T-helper 1 cell treated with Interleukin-12 subunit alpha and Interleukin-12 subunit beta and Interleukin-4 antibody, amounts not matched to agents 30 μg/mL and 1 μg/mL, for 36 hours (primary cell): ENCODE measurements around the gene PLOD1.
"Not testable (repeated sequence)": the region's sequence is repeated elsewhere in the genome, so short reads cannot be mapped to it uniquely, and the experiment has no call there.

Source experiments
- H3K27ac Mint-ChIP-seq: one replicate; pipeline ENCODE4 v1.8.0; 2021; ENCODE audit warnings: mild to moderate bottlenecking, mixed read lengths
- H3K27me3 Mint-ChIP-seq: one replicate; pipeline ENCODE4 v1.8.0; 2021; ENCODE audit warnings: low read depth, mixed read lengths
- H3K36me3 Mint-ChIP-seq: one replicate; pipeline ENCODE4 v1.8.0; 2021; ENCODE audit warnings: low read depth, mixed read lengths
- H3K4me1 Mint-ChIP-seq: one replicate; pipeline ENCODE4 v1.8.0; 2021; ENCODE audit warnings: low read depth, mixed read lengths
- H3K4me3 Mint-ChIP-seq: one replicate; pipeline ENCODE4 v1.8.0; 2021; ENCODE audit warnings: mild to moderate bottlenecking, moderate library complexity, mixed read lengths
- H3K9me3 Mint-ChIP-seq: one replicate; pipeline ENCODE4 v1.8.0; 2021; ENCODE audit warnings: mixed read lengths

PLOD1 gene

GRCh38 chr1:11923069-11923826 lies 11.3 kb upstream of the PLOD1 start:
- H3K9me3 Mint-ChIP-seq = no peaks in the 10 kb centered on the region
- H3K36me3 Mint-ChIP-seq = peaks cover 32% of the 10 kb centered on the region
- H3K27me3 Mint-ChIP-seq = no peaks in the 10 kb centered on the region
- peak overlapping the region; percentile 52 for H3K4me3 Mint-ChIP-seq
- H3K4me1 Mint-ChIP-seq = peaks cover 34% of the 10 kb centered on the region
- peak overlapping the region; percentile 44 for H3K27ac Mint-ChIP-seq

- Mint-ChIP-seq H3K9me3 (no peaks in the 10 kb centered on the region), H3K4me3 (peak overlapping the region; percentile 86), H3K27me3 (no peaks in the 10 kb centered on the region), H3K36me3 (peaks cover 32% of the 10 kb centered on the region), H3K4me1 (peaks cover 34% of the 10 kb centered on the region), H3K27ac (no peak overlapping the region)
Measured at GRCh38 chr1:11923827-11924113, 10.7 kb upstream of the PLOD1 start.

- H3K27me3 Mint-ChIP-seq = no peaks in the 10 kb centered on the region
- peaks cover 28% of the 10 kb centered on the region for H3K36me3 Mint-ChIP-seq
- H3K4me3 Mint-ChIP-seq = peak overlapping the region; percentile 86
- no peaks in the 10 kb centered on the region for H3K9me3 Mint-ChIP-seq
- H3K27ac Mint-ChIP-seq = peak overlapping the region; percentile 31
- peaks cover 34% of the 10 kb centered on the region for H3K4me1 Mint-ChIP-seq
Measured at GRCh38 chr1:11924334-11925195, 10.0 kb upstream of the PLOD1 start.

GRCh38 chr1:11925196-11925937 lies 9.2 kb upstream of the PLOD1 start:
- Mint-ChIP-seq H3K4me3 (peak overlapping the region; percentile 86), H3K36me3 (peaks cover 21% of the 10 kb centered on the region), H3K27ac (peak overlapping the region; percentile 57), H3K4me1 (peaks cover 26% of the 10 kb centered on the region)
- H3K9me3 Mint-ChIP-seq, H3K27me3 Mint-ChIP-seq: not testable (repeated sequence)

- no peaks in the 10 kb centered on the region for H3K27me3 Mint-ChIP-seq
- no peaks in the 10 kb centered on the region for H3K9me3 Mint-ChIP-seq
- peaks cover 18% of the 10 kb centered on the region for H3K36me3 Mint-ChIP-seq
- no peak overlapping the region for H3K27ac Mint-ChIP-seq
- H3K4me3 Mint-ChIP-seq = no peak overlapping the region
- H3K4me1 Mint-ChIP-seq = peaks cover 25% of the 10 kb centered on the region
Measured at GRCh38 chr1:11925938-11926292, 8.6 kb upstream of the PLOD1 start.

- no peaks in the 10 kb centered on the region for H3K27me3 Mint-ChIP-seq
- H3K9me3 Mint-ChIP-seq = no peaks in the 10 kb centered on the region
- no peak overlapping the region for H3K4me3 Mint-ChIP-seq
- peaks cover 22% of the 10 kb centered on the region for H3K4me1 Mint-ChIP-seq
- no peak overlapping the region for H3K27ac Mint-ChIP-seq
- H3K36me3 Mint-ChIP-seq = peaks cover 15% of the 10 kb centered on the region
Measured at GRCh38 chr1:11927866-11928592, 6.5 kb upstream of the PLOD1 start.

- Mint-ChIP-seq H3K36me3 (peaks cover under 1% of the 10 kb centered on the region), H3K4me1 (peaks cover 10% of the 10 kb centered on the region), H3K4me3 (no peak overlapping the region), H3K9me3 (no peaks in the 10 kb centered on the region), H3K27me3 (no peaks in the 10 kb centered on the region), H3K27ac (no peak overlapping the region)
Measured at GRCh38 chr1:11929849-11930248, 4.7 kb upstream of the PLOD1 start.

GRCh38 chr1:11930571-11931445 lies 3.7 kb upstream of the PLOD1 start:
- no peak overlapping the region for H3K4me3 Mint-ChIP-seq
- no peaks in the 10 kb centered on the region for H3K36me3 Mint-ChIP-seq
- no peaks in the 10 kb centered on the region for H3K9me3 Mint-ChIP-seq
- no peak overlapping the region for H3K27ac Mint-ChIP-seq
- H3K4me1 Mint-ChIP-seq = peaks cover 7% of the 10 kb centered on the region
- H3K27me3 Mint-ChIP-seq = no peaks in the 10 kb centered on the region

GRCh38 chr1:11931845-11932244 lies 2.7 kb upstream of the PLOD1 start:
- no peak overlapping the region for H3K4me3 Mint-ChIP-seq
- H3K9me3 Mint-ChIP-seq = no peaks in the 10 kb centered on the region
- peaks cover 4% of the 10 kb centered on the region for H3K4me1 Mint-ChIP-seq
- H3K36me3 Mint-ChIP-seq = no peaks in the 10 kb centered on the region
- H3K27ac Mint-ChIP-seq = no peak overlapping the region
- no peaks in the 10 kb centered on the region for H3K27me3 Mint-ChIP-seq

GRCh38 chr1:11935057-11935412 lies 518 bp downstream of the PLOD1 start:
- Mint-ChIP-seq H3K4me1 (peaks cover 4% of the 10 kb centered on the region), H3K36me3 (peaks cover 1% of the 10 kb centered on the region), H3K9me3 (no peaks in the 10 kb centered on the region), H3K4me3 (peak overlapping the region; percentile 76), H3K27me3 (no peaks in the 10 kb centered on the region), H3K27ac (peak overlapping the region; percentile 36)

- H3K36me3 Mint-ChIP-seq, H3K4me3 Mint-ChIP-seq, H3K4me1 Mint-ChIP-seq, H3K9me3 Mint-ChIP-seq, H3K27ac Mint-ChIP-seq, H3K27me3 Mint-ChIP-seq: not testable (repeated sequence)
Measured at GRCh38 chr1:11935733-11936132, 1.2 kb downstream of the PLOD1 start.

- Mint-ChIP-seq H3K9me3 (no peaks in the 10 kb centered on the region), H3K36me3 (peaks cover 1% of the 10 kb centered on the region), H3K4me3 (no peak overlapping the region), H3K27ac (no peak overlapping the region), H3K27me3 (no peaks in the 10 kb centered on the region), H3K4me1 (peaks cover 6% of the 10 kb centered on the region)
Measured at GRCh38 chr1:11938722-11939526, 4.4 kb downstream of the PLOD1 start.

GRCh38 chr1:11939794-11940193 lies 5.3 kb downstream of the PLOD1 start:
- H3K4me1 Mint-ChIP-seq, H3K36me3 Mint-ChIP-seq, H3K27ac Mint-ChIP-seq, H3K9me3 Mint-ChIP-seq, H3K27me3 Mint-ChIP-seq, H3K4me3 Mint-ChIP-seq: not testable (repeated sequence)
